CD4-positive, alpha-beta memory T cell (primary cell): ENCODE measurements around the gene MUCL3. TPM values are rescaled to one million over a fixed set of nuclear protein-coding genes. Genes with fewer than 3 reads are reported as not detected.
A peak's percentile ranks its signal among the peaks of the same experiment; 100 is the strongest.
"Not testable (repeated sequence)": the region's sequence is repeated elsewhere in the genome, so short reads cannot be mapped to it uniquely, and the experiment has no call there.

Source experiments
- CTCF ChIA-PET: fragments of 350-600 bp; sonication (Branson Sonifier 250); formaldehyde crosslinking; loops from one replicate; lab custom pipeline; 2021; ENCODE audit warnings: inconsistent platforms; ENCODE audit not compliant: partially characterized antibody; lab: Charles Lee
- POLR2A ChIA-PET: fragments of 350-600 bp; sonication (Branson Sonifier 250); formaldehyde crosslinking; loops from one replicate; lab custom pipeline; 2021; ENCODE audit not compliant: partially characterized antibody; lab: Charles Lee
- DNase-seq, 5 donors: peaks; one replicate each; pipeline versions ENCODE4 v3.0.0 to v3.0.0-alpha.2; 2020 to 2022; ENCODE audit warnings: mixed read lengths in 1 of 5
- H3K27ac ChIP-seq: one replicate; pipeline ENCODE4 v1.7.0; 2013; ENCODE audit warnings: low read depth, low read length
- H3K27me3 ChIP-seq: 2 replicates; pipeline ENCODE4 v1.7.0; 2013; ENCODE audit warnings: mild to moderate bottlenecking, low read length, moderate library complexity; ENCODE audit not compliant: insufficient read depth
- H3K36me3 ChIP-seq: 2 replicates; pipeline ENCODE4 v1.7.0; 2013; ENCODE audit warnings: mild to moderate bottlenecking, low read length, moderate library complexity; ENCODE audit not compliant: insufficient read depth
- H3K4me1 ChIP-seq: 2 replicates; pipeline ENCODE4 v1.7.0; 2013; ENCODE audit warnings: mild to moderate bottlenecking, low read length, moderate library complexity; ENCODE audit not compliant: insufficient read depth
- H3K4me3 ChIP-seq, 2 donors: one replicate each; pipeline ENCODE4 v1.7.0; 2013; ENCODE audit warnings: low read length in 2 of 2, mild to moderate bottlenecking in 1 of 2
- H3K9me3 ChIP-seq, 2 donors: one replicate each; pipeline ENCODE4 v1.7.0; 2013; ENCODE audit warnings: low read length in 2 of 2, control low read depth in 1 of 2; ENCODE audit not compliant: control insufficient read depth in 1 of 2
- H3K27ac Mint-ChIP-seq, 7 donors: one replicate each; pipeline ENCODE4 v1.8.0; 2020 to 2021; ENCODE audit warnings: mixed read lengths in 7 of 7, mild to moderate bottlenecking in 6 of 7, inconsistent platforms in 3 of 7, moderate library complexity in 3 of 7
- H3K27me3 Mint-ChIP-seq, 2 donors: one replicate each; pipeline ENCODE4 v1.8.0; 2020 to 2021; ENCODE audit warnings: mixed read lengths in 2 of 2
- H3K36me3 Mint-ChIP-seq, 2 donors: one replicate each; pipeline ENCODE4 v1.8.0; 2020 to 2021; ENCODE audit warnings: mixed read lengths in 2 of 2, inconsistent platforms in 1 of 2, mild to moderate bottlenecking in 1 of 2
- H3K4me1 Mint-ChIP-seq, 4 donors: one replicate each; pipeline ENCODE4 v1.8.0; 2020 to 2021; ENCODE audit warnings: mixed read lengths in 4 of 4, mild to moderate bottlenecking in 1 of 4
- H3K4me3 Mint-ChIP-seq, 8 donors: one replicate each; pipeline ENCODE4 v1.8.0; 2020 to 2021; ENCODE audit warnings: mixed read lengths in 8 of 8, mild to moderate bottlenecking in 7 of 8, moderate library complexity in 6 of 8, inconsistent platforms in 3 of 8
- H3K9me3 Mint-ChIP-seq, 8 donors: one replicate each; pipeline ENCODE4 v1.8.0; 2020 to 2021; ENCODE audit warnings: mixed read lengths in 8 of 8, mild to moderate bottlenecking in 5 of 8, inconsistent platforms in 3 of 8, moderate library complexity in 1 of 8
- intact Hi-C: fragments of 100-400 bp; cut with micrococcal nuclease; formaldehyde crosslinking; loops from one replicate; pipeline ENCODE4 v1.15.1; 2023
- polyA plus RNA-seq, 2 donors: library from polyadenylated mRNA; unstranded; fragments of 300-500 nt; fragmentation: Illumina TruSeq; gene quantifications; one replicate each; pipeline ENCODE4 v1.2.3, GENCODE V29; 2021
- total RNA-seq, 2 experiments: library from RNA; stranded (reverse); gene quantifications; one replicate each; pipeline ENCODE4 v1.2.3, GENCODE V29; 2021

The MUCL3 gene
- total and polyA plus RNA-seq, 4 experiments from 2014 or later: not detected

- POLR2A ChIA-PET: interaction anchor here (1.1 kb wide), 1 partner anchor 117 kb away, joined by 3 read pairs; no protein-coding TSS in a partner anchor
- intact Hi-C loops: not testable (repeated sequence)
Observed at GRCh38 chr6:30910473-30910872, 30.3 kb upstream of the MUCL3 start.

GRCh38 chr6:30912746-30913520 lies 27.8 kb upstream of the MUCL3 start:
- CTCF ChIA-PET: interaction anchor here (0.8 to 4.9 kb wide), 17 partner anchors 31 to 460 kb away, joined by 3 to 34 read pairs (median 4); partner anchors contain the start of gene IER3
- H3K4me1 Mint-ChIP-seq: peaks cover 36 to 60% (median 47%) of the 10 kb centered on the region in 4 donors
- peak overlapping the region in 6 of 7 donors; percentile 30 to 86 (median 77) for H3K27ac Mint-ChIP-seq

More at GRCh38 chr6:30910473-30910872, 30.3 kb upstream of the MUCL3 start:
- H3K4me1 ChIP-seq: peaks cover 33% of the 10 kb centered on the region
- H3K4me3 Mint-ChIP-seq: peak overlapping the region in 3 of 8 donors; percentile 6 to 45 (median 15)
- DNase-seq, H3K27me3 Mint-ChIP-seq, H3K27ac ChIP-seq, H3K9me3 ChIP-seq, H3K27me3 ChIP-seq, H3K9me3 Mint-ChIP-seq, CTCF ChIA-PET, H3K27ac Mint-ChIP-seq, H3K4me3 ChIP-seq, H3K36me3 ChIP-seq: not testable (repeated sequence)
- H3K36me3 Mint-ChIP-seq: peaks cover 15 to 29% of the 10 kb centered on the region in 2 donors
- H3K4me1 Mint-ChIP-seq: peaks cover 26 to 51% (median 39%) of the 10 kb centered on the region in 4 donors

DNA sequence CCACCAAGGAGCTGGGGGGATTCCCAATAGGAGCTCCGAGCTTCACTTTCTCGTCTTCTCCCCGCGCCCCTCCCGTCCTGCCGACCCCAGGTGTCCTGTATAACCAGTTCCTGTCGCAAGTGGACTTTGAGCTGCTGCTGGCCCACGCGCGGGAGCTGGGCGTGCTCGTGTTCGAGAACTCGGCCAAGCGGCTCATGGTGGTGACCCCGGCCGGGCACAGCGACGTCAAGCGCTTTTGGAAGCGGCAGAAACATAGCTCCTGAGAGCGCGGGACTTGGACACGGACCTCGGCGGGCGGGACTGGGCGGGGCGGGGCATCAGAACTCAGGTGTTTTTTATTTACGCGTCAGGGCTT lies 27.1 kb upstream of the MUCL3 start:
- Mint-ChIP-seq H3K27ac (peak overlapping the region in 6 of 7 donors; percentile 67 to 98 (median 84)), H3K36me3 (peaks cover 31 to 47% of the 10 kb centered on the region in 2 donors), H3K9me3 (no peaks in the 10 kb centered on the region), H3K4me3 (peak overlapping the region; percentile 83 to 96 (median 94)), H3K4me1 (peaks cover 29 to 53% (median 40%) of the 10 kb centered on the region in 4 donors), H3K27me3 (no peaks in the 10 kb centered on the region)
- Histone ChIP-seq H3K27ac (peak overlapping the region; percentile 77), H3K9me3 (no peaks in the 10 kb centered on the region), H3K36me3 (peaks cover 14% of the 10 kb centered on the region), H3K27me3 (no peaks in the 10 kb centered on the region), H3K4me3 (peak overlapping the region in 1 of 2 donors; percentile 94), H3K4me1 (peaks cover 27% of the 10 kb centered on the region)
- CTCF ChIA-PET: interaction anchor here (0.8 to 4.9 kb wide), 20 partner anchors 12 to 461 kb away, joined by 3 to 34 read pairs (median 4); partner anchors contain the start of genes IER3 and PSORS1C1
- intact Hi-C loops: loop anchor here (1.0 kb wide), 2 partner anchors 85 to 156 kb away; no protein-coding TSS in a partner anchor
- POLR2A ChIA-PET: interaction anchor here (0.6 to 3.3 kb wide), 17 partner anchors 8 to 1026 kb away, joined by 3 to 13 read pairs (median 4); partner anchors contain the start of genes DDR1, MRPS18B and PPP1R10
- no peak for DNase-seq

More at GRCh38 chr6:30912746-30913520, 27.8 kb upstream of the MUCL3 start:
- Mint-ChIP-seq H3K27me3 (no peaks in the 10 kb centered on the region), H3K4me3 (peak overlapping the region; percentile 83 to 96 (median 94)), H3K9me3 (no peaks in the 10 kb centered on the region), H3K36me3 (peaks cover 29 to 48% of the 10 kb centered on the region in 2 donors)
- no peaks in the 10 kb centered on the region for H3K27me3 ChIP-seq
- peaks cover 31% of the 10 kb centered on the region for H3K4me1 ChIP-seq
- no peak for DNase-seq
- no peaks in the 10 kb centered on the region for H3K9me3 ChIP-seq
- H3K4me3 ChIP-seq: peak overlapping the region in 1 of 2 donors; percentile 94
- POLR2A ChIA-PET: interaction anchor here (0.9 to 3.3 kb wide), 10 partner anchors 8 to 298 kb away, joined by 3 to 13 read pairs (median 5); partner anchors contain the start of genes DDR1, MRPS18B and PPP1R10
- no peak overlapping the region for H3K27ac ChIP-seq
- peaks cover 8% of the 10 kb centered on the region for H3K36me3 ChIP-seq
- intact Hi-C loops: no loop called here

DNA sequence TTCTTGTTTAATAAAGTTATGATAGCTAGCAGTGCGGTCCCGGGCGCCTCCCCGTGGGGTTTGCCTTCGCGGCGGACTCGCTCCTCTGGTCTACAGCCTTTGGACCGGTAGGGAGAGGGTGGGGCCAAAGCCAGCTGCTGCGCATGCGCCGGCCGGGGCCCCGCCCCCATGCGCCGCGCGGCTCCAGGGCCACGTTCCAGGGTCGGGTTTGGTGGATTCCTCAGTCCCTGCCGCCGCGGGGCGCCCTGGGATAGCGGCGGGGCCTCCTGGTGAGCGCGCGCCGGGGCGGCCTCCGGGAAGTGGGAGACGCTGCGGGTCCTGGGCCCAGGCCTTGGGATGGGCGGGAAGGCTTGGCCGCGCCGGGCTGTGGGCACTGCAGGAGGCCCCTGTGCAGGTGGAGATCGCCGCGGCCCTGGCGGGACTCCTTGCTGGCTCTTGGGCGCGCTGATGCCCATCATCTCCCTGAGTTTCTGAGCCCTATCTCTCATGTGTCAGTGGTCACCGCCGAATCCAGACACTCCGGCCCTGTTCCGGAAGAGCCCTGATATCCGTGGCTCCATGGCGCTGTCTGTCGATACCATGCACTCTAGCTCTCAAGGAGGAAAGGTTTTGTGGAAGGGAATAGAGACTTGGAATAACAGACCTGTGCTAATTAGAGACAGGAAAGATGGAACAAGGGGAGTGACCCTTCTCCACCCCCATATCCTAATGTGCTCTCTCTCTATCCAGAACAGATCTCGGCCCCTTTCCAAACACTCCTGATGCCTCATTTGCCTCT lies 26.5 kb upstream of the MUCL3 start, which contains the start of gene VARS2:
Gene VARS2, plus strand, starts transcription at position 163 of the 778 bp plus-strand sequence. Its CDS starts 599 bp downstream, at position 762.
- Histone ChIP-seq H3K27ac (peak within 1 kb of the TSS; percentile 77), H3K9me3 (no peaks in the 10 kb centered on the region), H3K27me3 (no peaks in the 10 kb centered on the region), H3K4me3 (peak within 1 kb of the TSS; percentile 70 to 94), H3K4me1 (peaks cover 21% of the 10 kb centered on the region), H3K36me3 (peaks cover 15% of the 10 kb centered on the region)
- peaks cover 34 to 49% of the 10 kb centered on the region in 2 donors for H3K36me3 Mint-ChIP-seq
- H3K9me3 Mint-ChIP-seq: no peaks in the 10 kb centered on the region
- intact Hi-C loops: loop anchor here (1.0 kb wide), 2 partner anchors 86 to 155 kb away; no protein-coding TSS in a partner anchor
- CTCF ChIA-PET: interaction anchor here (0.8 to 4.9 kb wide), 21 partner anchors 11 to 461 kb away, joined by 3 to 34 read pairs (median 4); partner anchors contain the start of genes IER3 and PSORS1C1
- peak within 1 kb of the TSS; percentile 83 to 98 (median 94) for H3K27ac Mint-ChIP-seq
- peaks cover 24 to 47% (median 34%) of the 10 kb centered on the region in 4 donors for H3K4me1 Mint-ChIP-seq
- DNase-seq: peak; percentile 86 to 92 (median 89)
- H3K27me3 Mint-ChIP-seq: no peaks in the 10 kb centered on the region
- H3K4me3 Mint-ChIP-seq: peak within 1 kb of the TSS; percentile 89 to 96 (median 95)
- POLR2A ChIA-PET: interaction anchor here (0.6 to 3.3 kb wide), 19 partner anchors 9 to 1026 kb away, joined by 3 to 13 read pairs (median 4); partner anchors contain the start of genes DDR1, MRPS18B, PPP1R10 and PSORS1C1

- peak overlapping the region; percentile 77 for H3K27ac ChIP-seq
- no peaks in the 10 kb centered on the region for H3K27me3 ChIP-seq
- Mint-ChIP-seq H3K9me3 (no peaks in the 10 kb centered on the region), H3K4me3 (peak overlapping the region; percentile 89 to 96 (median 95)), H3K36me3 (peaks cover 41 to 56% of the 10 kb centered on the region in 2 donors), H3K27ac (peak overlapping the region; percentile 83 to 98 (median 90)), H3K27me3 (no peaks in the 10 kb centered on the region), H3K4me1 (peaks cover 22 to 46% (median 34%) of the 10 kb centered on the region in 4 donors)
- no peaks in the 10 kb centered on the region for H3K9me3 ChIP-seq
- intact Hi-C loops: loop anchor here (1.0 to 5.0 kb wide), 4 partner anchors 87 to 213 kb away; no protein-coding TSS in a partner anchor
- CTCF ChIA-PET: interaction anchor here (1.0 to 4.9 kb wide), 16 partner anchors 19 to 204 kb away, joined by 3 to 34 read pairs (median 4); no protein-coding TSS in a partner anchor
- POLR2A ChIA-PET: interaction anchor here (1.0 to 3.3 kb wide), 8 partner anchors 10 to 301 kb away, joined by 3 to 13 read pairs (median 6); partner anchors contain the start of genes DDR1, MRPS18B, PPP1R10 and PSORS1C1
- H3K4me1 ChIP-seq: peaks cover 21% of the 10 kb centered on the region
- DNase-seq: no peak
- peaks cover 19% of the 10 kb centered on the region for H3K36me3 ChIP-seq
- peak overlapping the region; percentile 70 to 94 for H3K4me3 ChIP-seq
Observed at GRCh38 chr6:30914854-30915590, 25.8 kb upstream of the MUCL3 start.
